Umbilical cord (tissue), 2 donors: Measurements from ENCODE around the gene ALK. TPM values are rescaled to one million over a fixed set of nuclear protein-coding genes. Genes with fewer than 3 reads are reported as not detected.

Experiments
- DNase-seq: peaks from one replicate; pipeline ENCODE4 v3.0.0-alpha.2; 2015; ENCODE audit warnings: low spot score
- total RNA-seq: library from RNA; depleted of rRNA; stranded (reverse); fragments of >200 nt; gene quantifications from one replicate; pipeline ENCODE4 v1.2.3, GENCODE V29; 2014; ENCODE audit warnings: low replicate concordance; ENCODE audit not compliant: insufficient read depth

ALK gene
- total RNA-seq, 1 donor from 2014 or later, result 1.2 TPM

DNA sequence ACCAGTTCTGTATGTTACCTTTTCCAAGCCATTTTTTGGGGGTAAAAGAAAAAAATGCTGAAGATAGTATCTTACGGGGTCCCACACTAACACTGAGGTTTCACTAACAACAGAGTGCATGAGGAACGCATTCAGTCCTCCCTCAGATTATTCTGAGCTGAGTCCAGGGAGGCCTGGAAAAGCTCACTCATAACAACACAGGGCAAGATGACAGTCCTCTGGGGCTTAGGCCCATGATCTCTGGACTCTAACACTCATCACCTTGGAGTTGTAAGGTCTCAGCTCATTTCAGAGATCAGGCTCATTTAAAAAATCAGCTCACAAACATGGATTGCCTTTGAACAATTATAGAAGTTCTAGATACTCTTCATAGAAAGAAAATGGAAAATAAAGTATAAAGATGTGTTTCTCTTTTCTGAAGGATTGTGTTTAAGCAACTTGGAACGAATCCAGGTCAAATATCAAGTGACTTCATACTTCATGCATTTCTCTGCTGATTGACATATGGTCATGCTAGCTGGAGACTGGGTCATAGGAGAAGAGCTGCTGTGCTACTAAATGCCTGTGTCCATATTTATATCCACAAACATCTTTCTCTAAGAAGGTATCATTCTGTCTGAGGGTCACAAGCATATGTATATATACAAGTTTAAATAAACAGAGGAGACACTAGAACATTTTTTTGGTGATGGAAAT, 265.8 kb downstream of the ALK start:
- peak; percentile 79 for DNase-seq

DNA sequence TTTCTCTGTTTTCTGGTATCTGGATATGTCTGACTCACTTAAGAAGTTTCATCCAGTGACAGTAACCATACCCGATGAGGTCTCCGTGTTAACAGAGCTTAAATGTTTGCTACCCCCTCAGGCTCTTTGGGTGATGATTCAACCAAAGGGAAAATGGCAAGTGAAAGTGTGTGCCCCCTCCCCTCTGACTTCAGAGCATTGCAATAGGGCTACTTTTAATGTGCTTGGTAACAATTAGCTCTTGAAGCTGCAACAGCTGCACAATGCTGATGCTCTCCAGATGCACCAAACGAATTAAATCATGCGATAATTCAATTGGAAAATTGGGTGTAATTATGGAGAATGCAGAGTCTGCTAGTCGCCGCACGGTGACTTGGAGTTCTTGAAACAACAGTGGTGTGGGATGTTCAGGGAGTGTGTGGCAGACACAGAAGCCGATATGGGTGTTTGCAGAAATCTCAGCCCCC, 270.7 kb downstream of the ALK start:
- DNase-seq, result peak; percentile 72

DNA sequence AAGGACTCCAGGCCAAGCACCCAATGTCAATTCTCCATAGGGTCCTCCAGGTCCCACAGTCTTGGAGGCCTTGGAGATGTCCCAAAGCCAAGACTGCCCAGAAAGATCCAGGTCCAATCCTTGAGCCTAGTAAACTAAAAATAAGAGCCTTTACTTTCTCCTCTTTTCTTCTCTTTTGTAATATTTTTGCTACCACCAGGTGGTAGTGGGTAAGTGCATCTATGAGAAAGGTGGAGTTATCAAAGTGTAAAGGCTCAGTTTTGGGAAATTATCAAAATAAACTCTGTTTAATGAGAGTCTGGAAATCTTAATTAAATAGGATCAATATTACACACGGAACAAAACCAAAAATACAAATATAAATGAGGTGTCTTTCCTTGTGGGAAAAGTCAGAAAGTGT, 276.4 kb downstream of the ALK start:
- no peak for DNase-seq

DNA sequence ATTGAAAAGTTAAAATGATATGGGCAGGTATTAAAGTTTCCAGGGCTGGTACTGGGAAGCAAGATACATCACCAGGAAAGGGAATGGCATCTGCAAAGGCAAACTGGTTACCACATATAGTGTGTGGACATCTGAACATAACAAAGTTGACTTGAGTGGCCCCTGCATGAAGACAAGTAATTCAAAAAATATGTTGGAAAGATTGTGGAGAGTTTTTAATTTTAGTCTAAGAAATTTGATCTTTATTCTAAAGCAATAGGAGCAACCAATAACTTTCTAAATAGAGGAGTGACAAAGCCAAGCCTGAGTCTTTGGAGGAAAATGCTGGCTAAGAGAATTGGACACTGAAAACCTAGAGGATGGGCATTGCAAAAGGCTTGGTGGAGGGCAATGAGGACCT, 278.2 kb downstream of the ALK start:
- no peak for DNase-seq

DNA sequence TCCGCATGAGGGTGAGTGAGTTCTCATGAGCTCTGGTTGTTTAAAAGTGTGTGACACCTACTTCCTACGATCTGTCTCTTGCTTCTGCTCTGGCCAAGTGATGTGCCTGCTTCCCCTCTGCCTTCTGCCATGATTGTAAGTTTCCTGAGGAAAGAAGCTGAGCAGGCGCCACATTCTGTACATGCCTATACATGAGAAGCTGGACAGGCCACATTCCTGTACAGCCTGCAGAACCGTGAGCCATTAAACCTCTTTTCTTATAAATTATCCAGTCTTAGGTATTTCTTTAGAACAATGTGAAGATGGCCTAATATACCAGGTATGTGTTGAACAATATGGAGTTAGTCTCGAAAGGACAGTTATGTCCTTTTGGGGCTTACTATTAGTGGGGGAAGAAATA, 281.0 kb downstream of the ALK start:
- no peak for DNase-seq

DNA sequence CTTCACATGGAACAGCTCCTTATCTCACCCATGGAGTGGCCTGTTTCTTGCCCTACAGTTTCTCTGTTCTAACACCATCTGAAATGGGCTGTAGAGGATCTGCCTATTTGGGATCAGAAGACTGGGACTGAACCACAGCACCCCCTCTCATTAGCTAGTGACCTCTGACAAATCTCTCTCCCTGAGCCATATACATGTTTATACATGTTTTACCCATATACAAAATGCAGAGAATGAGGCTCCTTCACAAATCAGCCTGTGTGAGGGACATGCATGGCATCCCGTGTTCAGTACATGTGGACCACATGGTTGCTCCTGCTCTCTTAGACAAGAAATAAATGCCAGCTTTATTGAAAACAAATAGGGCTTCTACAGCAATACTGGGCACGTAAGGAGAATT, 282.7 kb downstream of the ALK start:
- no peak for DNase-seq

DNA sequence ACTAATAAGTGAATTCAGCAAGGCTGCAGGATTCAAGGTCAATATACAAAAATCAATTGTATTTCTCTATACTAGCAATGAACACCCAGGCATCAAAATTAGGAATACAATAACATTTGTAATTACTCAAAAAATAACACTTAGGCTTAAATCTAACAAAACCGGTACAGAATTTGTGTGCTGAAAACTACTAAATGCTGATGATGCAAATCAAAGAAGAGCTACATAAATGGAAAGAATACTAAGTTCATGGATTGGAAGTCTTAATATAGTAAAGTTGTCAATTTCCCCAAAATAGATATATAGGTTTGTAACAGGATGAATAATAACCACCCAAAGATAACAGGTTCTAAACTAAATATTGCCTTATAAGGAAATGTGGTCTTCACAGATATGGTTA, 286.5 kb downstream of the ALK start:
- no peak for DNase-seq

DNA sequence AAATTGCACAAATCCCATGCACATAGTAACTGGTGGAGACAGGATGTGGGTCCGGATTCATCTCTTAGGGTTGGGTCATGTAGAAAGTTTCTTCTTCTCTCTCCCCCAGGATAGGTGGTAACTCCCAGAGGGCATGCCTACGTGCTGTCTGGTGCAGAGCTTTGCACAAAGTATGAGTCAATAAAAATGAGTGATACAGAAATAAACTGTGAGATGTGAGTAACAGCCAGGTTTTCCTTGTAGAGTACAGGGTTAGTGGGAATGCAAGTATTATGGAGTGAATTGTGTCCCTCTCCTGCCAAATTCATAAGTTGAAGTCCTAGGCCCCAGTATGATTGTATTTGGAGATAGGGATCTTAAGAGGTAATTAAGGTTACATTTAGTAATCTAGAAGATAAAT, 289.4 kb downstream of the ALK start:
- DNase-seq, result no peak

DNA sequence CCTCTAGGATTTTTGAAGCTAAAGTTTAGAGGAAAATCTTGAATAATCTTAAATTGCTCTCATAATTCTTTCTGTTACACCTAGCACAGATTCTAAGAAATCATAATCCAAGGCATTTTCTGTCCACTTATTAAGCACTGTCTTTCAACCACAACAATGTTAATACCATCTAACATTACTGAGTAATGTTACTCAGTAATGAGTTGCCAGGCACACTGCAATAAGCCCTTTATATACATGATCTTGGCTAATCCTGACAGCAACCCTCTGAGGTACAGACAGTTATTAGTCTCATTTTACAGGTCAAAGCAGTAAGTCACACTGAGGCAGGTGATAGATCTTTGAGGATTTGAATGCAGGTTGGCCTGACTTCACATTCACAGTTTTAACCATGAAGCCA, 291.9 kb downstream of the ALK start:
- no peak for DNase-seq

DNA sequence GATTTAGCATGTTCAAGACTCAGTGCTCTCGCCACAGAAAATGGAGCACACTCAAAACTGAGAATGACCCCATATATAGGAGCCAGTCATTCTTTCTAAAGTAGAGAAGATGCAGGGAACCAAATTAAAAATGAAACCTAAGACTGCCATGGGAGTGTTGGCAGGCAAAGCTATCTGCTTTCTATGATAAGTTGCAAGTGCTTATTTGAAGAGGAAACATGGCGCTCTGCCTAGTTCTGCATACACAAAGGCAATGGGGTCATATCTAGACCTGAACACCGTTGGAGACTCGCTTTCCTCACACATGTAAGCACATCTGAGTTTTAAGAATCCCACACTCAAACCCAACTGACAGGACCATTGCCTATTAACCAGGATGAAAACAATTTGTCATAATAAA, 292.5 kb downstream of the ALK start:
- no peak for DNase-seq

DNA sequence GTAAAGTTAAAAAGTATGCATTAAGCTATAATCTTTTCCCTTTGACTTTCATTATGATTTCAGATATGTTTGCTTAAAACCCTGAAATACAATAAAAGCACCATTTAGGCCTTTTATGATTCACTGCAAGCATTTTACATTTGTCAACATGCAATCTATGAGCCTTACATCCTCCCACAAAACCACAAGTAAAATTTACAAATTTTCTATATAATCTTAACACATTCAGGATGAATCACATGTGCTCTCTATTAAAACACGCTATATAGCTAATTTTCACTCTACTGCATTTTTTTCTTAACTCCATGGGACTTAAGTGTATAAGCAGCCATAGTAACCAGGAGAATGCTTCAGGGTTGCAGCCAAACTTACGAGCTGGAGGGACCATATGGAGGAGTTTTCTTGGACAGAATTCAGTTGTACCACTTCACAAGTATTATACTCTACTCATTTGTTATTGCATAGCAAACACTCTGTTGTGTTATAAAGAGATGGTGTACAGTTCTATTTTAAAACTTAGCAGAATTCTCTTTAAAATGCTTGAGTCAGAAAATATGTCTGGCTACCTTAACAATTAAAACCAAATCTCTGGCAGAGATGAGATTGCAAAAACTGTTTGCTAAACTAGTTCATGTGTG, 293.2 kb downstream of the ALK start:
- no peak for DNase-seq

DNA sequence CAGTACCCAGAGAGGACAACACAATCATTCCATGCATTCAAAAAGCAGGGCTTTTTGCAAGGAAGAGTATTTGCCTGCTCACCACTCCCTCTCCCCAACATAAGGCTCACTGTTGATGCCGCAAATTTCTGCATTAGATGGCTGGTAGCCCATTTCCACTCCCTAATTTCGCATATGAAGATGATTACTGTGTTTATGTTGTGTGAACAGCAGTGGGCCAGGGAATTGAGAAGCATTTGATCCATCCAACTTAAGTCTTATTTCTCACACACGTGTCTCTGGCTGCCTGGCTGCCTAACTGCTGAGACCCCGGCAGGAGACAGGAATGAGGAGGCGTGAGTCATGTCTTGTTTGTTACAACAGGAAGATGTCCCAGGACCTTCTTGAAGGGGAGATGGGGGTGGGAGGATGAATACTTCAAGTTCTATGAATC, 294.1 kb downstream of the ALK start:
- DNase-seq, result no peak

DNA sequence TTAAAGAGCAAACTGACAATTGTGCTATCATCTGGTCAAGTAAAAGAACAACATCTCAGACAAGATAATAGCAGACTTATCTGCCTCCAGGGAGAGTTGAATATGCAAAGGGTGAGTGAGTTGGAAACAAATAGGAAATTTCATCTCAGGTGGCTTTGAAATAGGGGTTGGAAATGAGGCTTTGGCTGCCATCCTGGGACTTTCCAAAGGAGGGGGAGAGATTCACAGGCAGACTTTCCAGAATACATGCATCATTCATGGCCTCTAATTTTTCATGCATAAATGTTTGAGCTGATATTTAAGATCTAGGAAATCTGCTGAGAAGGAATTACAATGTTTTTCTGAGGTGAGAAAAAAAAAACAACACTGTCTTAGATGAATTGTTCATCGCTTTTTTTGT, 300.5 kb downstream of the ALK start:
- DNase-seq, result no peak

DNA sequence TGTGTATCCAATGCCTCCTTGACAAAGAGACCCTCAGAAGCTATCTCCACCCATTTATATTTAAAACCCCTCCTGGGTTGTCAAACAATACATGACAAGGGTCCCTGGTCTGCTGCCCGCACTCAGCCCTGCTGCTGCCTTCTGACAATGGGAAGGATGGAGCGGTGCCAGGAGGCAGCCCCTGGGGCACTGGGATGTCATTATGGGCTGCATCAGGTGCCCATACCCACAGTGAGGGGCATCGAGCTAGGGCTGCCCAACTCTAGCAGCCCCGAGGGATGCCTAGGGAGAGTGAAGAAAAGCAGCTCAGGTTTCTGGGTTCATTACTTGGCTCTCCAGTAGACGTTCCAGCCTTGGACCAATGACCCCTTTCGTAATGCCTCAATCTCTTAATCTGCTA, 301.7 kb downstream of the ALK start:
- no peak for DNase-seq

DNA sequence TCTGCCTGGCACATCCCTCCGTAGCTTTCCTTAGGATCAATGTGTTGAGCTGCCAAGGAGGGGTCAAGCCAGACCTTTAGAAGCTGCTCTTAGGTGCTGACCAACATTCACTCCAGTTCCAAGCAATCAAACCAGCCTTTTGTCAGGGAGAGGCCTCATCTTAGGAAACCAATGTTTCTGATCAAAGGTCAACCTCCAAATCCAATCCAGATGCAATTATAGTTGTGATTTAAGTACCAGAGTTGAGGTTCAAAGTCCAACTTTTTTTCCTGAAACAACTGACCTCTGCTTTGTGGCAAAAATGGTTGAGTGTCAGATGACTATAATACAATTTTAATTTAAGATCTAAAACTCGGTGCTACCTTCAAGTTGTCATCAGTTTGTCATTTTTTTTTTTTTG, 303.4 kb downstream of the ALK start:
- DNase-seq, result no peak

DNA sequence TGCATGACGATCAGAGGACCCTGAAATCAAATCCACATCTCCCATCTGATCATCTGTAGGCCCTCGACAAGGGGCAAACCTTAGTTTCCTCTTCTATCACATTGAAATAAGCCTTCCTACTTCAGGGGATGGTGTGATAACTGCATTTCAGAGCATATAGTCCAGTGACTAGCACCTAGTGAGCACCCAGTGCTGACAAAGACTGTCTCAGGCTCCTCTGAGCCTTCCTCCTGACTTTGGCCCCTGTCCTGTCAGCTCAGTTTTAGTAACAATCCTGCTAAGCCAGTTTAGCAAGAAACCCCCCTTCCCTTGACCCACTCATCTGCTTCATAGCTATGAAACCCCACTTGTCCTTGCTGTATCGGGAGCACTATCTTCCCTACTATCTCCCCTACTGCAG, 304.0 kb downstream of the ALK start:
- no peak for DNase-seq

DNA sequence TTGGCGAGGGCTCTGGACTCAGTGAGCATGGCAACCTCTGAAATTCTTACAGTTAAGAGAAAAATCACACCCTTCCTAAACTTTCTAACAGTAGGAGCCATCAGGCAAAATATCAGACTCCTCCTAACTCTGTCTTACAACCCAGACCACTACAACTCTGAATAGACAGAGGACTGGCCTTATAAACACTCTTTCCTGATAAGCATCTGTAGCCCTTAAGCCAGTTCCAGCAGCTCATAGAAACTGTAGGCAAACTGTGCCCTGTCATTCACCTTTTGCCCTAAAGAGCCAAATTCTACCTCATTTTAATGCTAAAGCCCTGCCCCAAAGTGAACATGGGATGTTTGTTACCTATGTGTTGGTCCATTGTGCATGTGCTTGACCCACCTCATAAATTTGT, 304.8 kb downstream of the ALK start:
- DNase-seq, result no peak

DNA sequence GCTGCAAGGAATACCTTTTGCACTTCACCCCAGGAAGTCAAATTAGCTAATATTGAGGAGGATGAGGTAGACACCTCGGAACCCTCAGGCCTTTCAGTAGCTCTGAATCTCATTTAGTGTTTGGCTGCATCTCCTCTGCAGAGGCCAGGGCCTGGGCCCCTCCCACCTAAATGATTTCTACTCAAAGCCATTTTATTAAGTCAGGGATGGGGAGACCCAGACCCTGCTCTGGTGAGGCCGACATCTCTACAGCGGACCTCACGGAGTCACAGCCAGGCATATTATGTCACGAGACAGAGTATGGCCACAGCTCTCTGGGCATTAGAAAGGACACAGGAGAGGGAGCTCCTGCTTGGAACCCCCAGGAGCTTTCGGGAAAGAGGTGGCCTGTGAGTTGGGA, 305.5 kb downstream of the ALK start:
- no peak for DNase-seq

DNA sequence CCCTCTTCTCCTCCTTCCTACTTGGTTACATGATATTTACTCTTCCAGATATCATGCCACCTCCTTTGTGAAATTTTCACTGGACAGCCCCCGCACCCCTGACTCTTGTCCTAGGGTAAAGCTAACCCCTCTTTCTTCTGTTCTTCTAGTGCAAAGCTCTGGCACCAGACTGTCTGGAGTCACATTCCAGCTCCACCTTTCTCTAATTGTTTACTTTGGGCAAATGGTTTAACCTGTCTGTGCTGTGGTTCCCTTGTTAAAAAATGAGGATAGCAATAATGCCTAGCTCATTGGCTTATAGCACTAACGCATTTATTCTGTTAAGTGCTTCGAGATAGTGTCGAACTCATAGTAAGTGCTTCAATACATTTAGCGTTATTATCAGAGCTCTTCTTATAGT, 306.2 kb downstream of the ALK start:
- DNase-seq, result no peak

DNA sequence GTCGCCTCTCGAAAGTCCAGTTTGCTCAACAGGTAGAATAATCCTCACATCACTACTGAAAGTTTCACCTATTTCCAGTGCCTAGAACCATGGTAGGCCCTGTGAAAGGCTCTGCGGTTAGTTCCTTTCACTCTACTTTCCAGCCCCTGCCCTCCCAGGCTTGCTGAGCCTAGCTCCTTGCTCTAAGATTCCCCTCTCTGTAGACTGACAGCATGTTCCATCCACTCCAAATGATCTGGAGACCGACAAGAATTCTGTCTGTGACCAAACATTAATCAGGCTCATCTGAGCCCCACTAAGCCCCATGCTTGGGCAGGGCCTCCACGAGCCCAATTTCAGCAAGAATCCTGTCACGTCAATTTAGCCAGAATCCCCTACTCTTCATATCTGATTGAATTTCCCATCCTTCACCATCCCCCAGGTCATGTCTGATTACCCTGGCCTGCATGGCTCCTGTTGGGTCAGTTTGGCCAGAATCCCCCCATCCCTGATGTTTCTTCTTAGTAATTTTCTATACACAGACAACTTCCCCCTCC, 307.0 kb downstream of the ALK start:
- DNase-seq, result no peak

DNA sequence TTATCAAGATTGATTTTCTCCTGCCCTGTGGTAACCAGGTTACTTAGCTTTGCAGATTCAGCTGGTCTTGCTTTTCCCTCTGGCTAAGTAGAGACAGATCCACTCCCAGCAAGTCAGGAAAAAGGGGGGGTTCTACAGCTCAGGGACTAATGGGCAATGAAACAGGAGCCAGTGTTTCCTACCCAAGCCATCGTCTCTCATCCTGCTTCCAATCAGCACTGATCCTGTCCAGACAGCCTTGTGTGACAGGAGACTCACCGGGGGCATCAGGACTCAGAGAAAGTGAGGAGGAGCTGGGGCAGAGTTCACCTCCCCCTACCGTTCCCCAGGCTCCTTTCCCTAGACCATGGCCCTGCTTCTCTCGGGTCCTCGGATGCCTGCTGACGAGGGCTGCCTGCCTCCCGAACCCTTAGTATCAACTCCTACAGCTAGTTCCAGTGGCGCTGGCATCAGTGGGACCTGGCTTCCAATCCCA, 307.6 kb downstream of the ALK start:
- DNase-seq, result no peak

DNA sequence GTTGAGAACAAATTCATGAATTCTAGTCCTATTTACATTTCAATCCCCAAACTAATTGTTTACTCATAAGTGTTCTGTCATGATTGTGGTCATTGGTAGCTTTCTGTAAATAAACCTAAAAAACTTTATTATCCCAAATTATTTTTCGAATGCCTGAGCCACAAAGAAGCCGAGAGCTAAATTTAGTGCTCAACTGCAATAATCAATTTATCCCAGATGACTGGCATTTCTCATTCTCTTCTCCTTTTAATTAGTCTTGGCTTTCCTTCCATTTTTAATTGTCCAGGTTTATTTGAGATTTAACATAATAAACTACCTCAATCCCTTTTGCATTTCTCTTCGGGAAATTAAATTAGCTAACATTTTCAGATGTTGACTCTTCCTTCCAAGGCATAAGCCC, 308.3 kb downstream of the ALK start:
- DNase-seq, result no peak

DNA sequence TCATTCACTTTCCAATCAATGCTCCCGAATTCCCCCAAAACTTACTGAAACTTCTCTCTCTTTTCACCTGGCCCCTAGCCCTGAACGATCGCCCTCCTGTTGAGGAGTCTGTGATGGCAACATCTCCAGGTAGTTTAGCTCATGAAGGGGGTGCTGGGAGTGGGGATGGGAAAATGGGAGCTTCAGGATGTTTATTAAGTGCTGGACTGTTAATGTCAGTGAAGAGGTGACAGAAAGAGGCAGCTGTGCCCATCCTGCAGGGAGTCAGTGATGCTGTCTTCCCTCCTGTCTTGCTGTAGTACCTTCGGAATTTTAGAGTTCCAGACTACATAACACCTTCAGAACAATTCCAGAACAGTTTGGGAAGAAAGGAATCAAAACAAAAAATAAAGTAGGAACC, 308.8 kb downstream of the ALK start:
- no peak for DNase-seq
